ENCODE results near the gene FAM131B. TPM values are rescaled to one million over a fixed set of nuclear protein-coding genes. Genes with fewer than 3 reads are reported as not detected.

FAM131B gene
- total RNA-seq, 1 donor from 2014 or later = 3.1 TPM

DNA sequence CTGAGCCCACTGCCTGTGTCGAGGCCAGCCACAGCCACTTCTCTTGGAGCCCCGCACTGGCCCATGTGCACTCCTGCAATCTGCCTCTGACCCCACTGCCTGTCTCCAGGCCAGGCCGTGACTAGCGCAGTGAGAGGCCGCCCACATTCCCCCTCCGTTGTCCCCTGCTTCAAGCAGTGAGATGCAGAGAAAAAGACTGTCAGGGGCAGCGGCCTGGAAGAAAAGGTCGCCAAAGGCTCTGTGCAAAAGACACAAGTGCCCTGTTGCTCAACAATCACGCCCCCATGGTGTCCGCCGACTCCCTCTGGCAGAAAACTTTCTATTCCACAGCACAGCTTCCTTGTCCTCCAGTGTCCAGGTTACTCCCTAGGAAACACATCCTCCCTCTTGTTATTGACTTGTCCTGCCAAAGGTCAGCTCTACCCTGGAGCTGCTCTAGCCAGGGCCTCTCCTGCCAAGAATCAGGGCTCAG lies 9.9 kb downstream of the FAM131B start:
- H3K9me3 Mint-ChIP-seq (ENCODE audit: low read depth) = no peaks in the 10 kb centered on the region
- no peak for DNase-seq (ENCODE audit: low spot score)
- no peaks in the 10 kb centered on the region for H3K36me3 Mint-ChIP-seq (ENCODE audit: low read depth)
- peaks cover 32% of the 10 kb centered on the region for H3K27me3 Mint-ChIP-seq (ENCODE audit: low read depth)
- no peak overlapping the region for H3K27ac Mint-ChIP-seq (ENCODE audit: unreplicated experiment)
- no peak overlapping the region for H3K4me3 Mint-ChIP-seq (ENCODE audit: unreplicated experiment)
- TF ChIP-seq, protein P1, sequence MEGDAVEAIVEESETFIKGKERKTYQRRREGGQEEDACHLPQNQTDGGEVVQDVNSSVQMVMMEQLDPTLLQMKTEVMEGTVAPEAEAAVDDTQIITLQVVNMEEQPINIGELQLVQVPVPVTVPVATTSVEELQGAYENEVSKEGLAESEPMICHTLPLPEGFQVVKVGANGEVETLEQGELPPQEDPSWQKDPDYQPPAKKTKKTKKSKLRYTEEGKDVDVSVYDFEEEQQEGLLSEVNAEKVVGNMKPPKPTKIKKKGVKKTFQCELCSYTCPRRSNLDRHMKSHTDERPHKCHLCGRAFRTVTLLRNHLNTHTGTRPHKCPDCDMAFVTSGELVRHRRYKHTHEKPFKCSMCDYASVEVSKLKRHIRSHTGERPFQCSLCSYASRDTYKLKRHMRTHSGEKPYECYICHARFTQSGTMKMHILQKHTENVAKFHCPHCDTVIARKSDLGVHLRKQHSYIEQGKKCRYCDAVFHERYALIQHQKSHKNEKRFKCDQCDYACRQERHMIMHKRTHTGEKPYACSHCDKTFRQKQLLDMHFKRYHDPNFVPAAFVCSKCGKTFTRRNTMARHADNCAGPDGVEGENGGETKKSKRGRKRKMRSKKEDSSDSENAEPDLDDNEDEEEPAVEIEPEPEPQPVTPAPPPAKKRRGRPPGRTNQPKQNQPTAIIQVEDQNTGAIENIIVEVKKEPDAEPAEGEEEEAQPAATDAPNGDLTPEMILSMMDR (IDR thresholded peaks at IDR 0.05) = no peak
- H3K4me1 Mint-ChIP-seq (ENCODE audit: low read depth) = no peaks in the 10 kb centered on the region

DNA sequence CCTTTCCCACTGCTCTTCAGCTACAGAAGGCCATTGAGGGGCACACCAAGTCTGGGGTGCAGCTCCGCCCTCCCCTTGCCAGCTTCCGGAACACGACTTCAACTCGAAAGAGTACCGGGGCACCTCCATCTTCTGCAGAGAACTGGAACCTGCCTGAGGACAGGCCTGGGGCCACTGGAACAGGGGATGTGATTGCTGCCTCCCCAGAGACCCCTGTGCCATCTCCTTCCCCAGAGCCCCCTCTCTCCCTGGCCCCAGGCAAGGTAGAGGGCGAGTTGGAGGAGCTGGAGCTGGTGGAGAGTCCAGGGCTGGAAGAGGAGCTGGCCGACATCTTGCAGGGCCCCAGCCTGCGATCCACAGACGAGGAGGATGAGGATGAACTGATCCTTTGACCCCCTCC lies 10.9 kb downstream of the FAM131B start:
- TF ChIP-seq, protein P1 (IDR thresholded peaks at IDR 0.05) = no peak
- Mint-ChIP-seq H3K9me3 (ENCODE audit: low read depth) (no peaks in the 10 kb centered on the region), H3K27ac (ENCODE audit: unreplicated experiment) (no peak overlapping the region), H3K27me3 (ENCODE audit: low read depth) (peaks cover 39% of the 10 kb centered on the region), H3K4me3 (ENCODE audit: unreplicated experiment) (no peak overlapping the region), H3K4me1 (ENCODE audit: low read depth) (no peaks in the 10 kb centered on the region), H3K36me3 (ENCODE audit: low read depth) (no peaks in the 10 kb centered on the region)
- DNase-seq (ENCODE audit: low spot score) = no peak

GRCh38 chr7:143351060-143351459 lies 11.5 kb downstream of the FAM131B start:
- no peak for DNase-seq (ENCODE audit: low spot score)
- TF ChIP-seq, protein P1 (IDR thresholded peaks at IDR 0.05) = no peak
- no peaks in the 10 kb centered on the region for H3K9me3 Mint-ChIP-seq (ENCODE audit: low read depth)

GRCh38 chr7:143347950-143348349 lies 14.6 kb downstream of the FAM131B start:
- H3K4me3 Mint-ChIP-seq (ENCODE audit: unreplicated experiment) = no peak overlapping the region
- DNase-seq (ENCODE audit: low spot score) = no peak
- TF ChIP-seq, protein P1 (IDR thresholded peaks at IDR 0.05) = no peak
- H3K9me3 Mint-ChIP-seq (ENCODE audit: low read depth) = no peaks in the 10 kb centered on the region
- H3K27ac Mint-ChIP-seq (ENCODE audit: unreplicated experiment) = no peak overlapping the region
- H3K4me1 Mint-ChIP-seq (ENCODE audit: low read depth) = peaks cover 8% of the 10 kb centered on the region
- H3K27me3 Mint-ChIP-seq (ENCODE audit: low read depth) = peaks cover 54% of the 10 kb centered on the region
- H3K36me3 Mint-ChIP-seq (ENCODE audit: low read depth) = no peaks in the 10 kb centered on the region

More at GRCh38 chr7:143351060-143351459, 11.5 kb downstream of the FAM131B start:
- H3K36me3 Mint-ChIP-seq (ENCODE audit: low read depth) = no peaks in the 10 kb centered on the region
- H3K4me3 Mint-ChIP-seq (ENCODE audit: unreplicated experiment) = no peak overlapping the region
- H3K4me1 Mint-ChIP-seq (ENCODE audit: low read depth) = no peaks in the 10 kb centered on the region
- no peak overlapping the region for H3K27ac Mint-ChIP-seq (ENCODE audit: unreplicated experiment)
- H3K27me3 Mint-ChIP-seq (ENCODE audit: low read depth) = peaks cover 43% of the 10 kb centered on the region

DNA sequence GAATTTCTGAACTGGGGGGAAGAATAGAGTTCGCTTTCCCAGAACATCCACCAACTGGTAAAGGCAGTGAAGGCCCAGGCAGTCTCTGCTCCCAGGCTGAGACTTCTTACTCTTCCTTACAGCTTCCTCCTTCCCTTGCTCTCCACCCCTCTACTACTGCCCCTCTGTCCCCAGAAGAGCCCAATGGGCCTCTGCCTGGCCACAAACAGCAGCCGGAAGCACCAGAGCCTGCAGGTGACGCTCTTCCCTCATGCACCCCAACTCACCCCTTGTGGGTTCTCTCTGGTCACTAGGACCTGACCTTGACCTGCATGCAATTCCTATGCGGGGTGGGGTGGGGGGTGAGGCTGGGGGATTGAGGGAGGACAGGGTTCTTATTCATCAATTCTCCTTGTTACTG lies 16.5 kb downstream of the FAM131B start:
- DNase-seq (ENCODE audit: low spot score) = no peak
- Mint-ChIP-seq H3K27ac (ENCODE audit: unreplicated experiment) (no peak overlapping the region), H3K4me3 (ENCODE audit: unreplicated experiment) (no peak overlapping the region), H3K4me1 (ENCODE audit: low read depth) (peaks cover 8% of the 10 kb centered on the region), H3K27me3 (ENCODE audit: low read depth) (peaks cover 40% of the 10 kb centered on the region), H3K9me3 (ENCODE audit: low read depth) (no peaks in the 10 kb centered on the region), H3K36me3 (ENCODE audit: low read depth) (no peaks in the 10 kb centered on the region)
- TF ChIP-seq, protein P1 (IDR thresholded peaks at IDR 0.05) = no peak
